ENCODE data around the gene AKAP5. TPM values are rescaled to one million over a fixed set of nuclear protein-coding genes. Genes with fewer than 3 reads are reported as not detected.

AKAP5 gene
- total and polyA plus RNA-seq, 3 experiments from 2014 or later: 1.0 to 3.6 (median 3.1) TPM

- Histone ChIP-seq H3K27ac (ENCODE audit: low read depth, low read length) (no peak overlapping the region), H3K36me3 (ENCODE audit: insufficient read depth, low read length) (peaks cover 16% of the 10 kb centered on the region), H3K4me3 (ENCODE audit: low read length) (no peak overlapping the region), H3K27me3 (ENCODE audit: insufficient read depth, low read length, poor library complexity, severe bottlenecking) (no peaks in the 10 kb centered on the region), H3K4me1 (ENCODE audit: insufficient read depth, low read length) (peaks cover 12% of the 10 kb centered on the region), H3K9me3 (ENCODE audit: low read length) (no peaks in the 10 kb centered on the region)
- Mint-ChIP-seq H3K27me3 (no peaks in the 10 kb centered on the region), H3K27ac (peak overlapping the region in 2 of 8 donors; percentile 43 to 50), H3K4me1 (peaks cover 39 to 47% (median 41%) of the 10 kb centered on the region in 3 donors), H3K9me3 (no peaks in the 10 kb centered on the region), H3K4me3 (no peak overlapping the region), H3K36me3 (peaks cover 0 to 26% (median 2%) of the 10 kb centered on the region in 3 donors)
- no peak for DNase-seq
- POLR2A ChIA-PET: interaction anchor here (0.7 kb wide), 1 partner anchor 12 kb away, joined by 3 read pairs; no protein-coding TSS in a partner anchor
- CTCF ChIA-PET: interaction anchor here (1.6 to 1.8 kb wide), 2 partner anchors 10 to 117 kb away, joined by 4 to 10 read pairs; no protein-coding TSS in a partner anchor
These were observed 55.4 kb downstream of the AKAP5 start for GRCh38 chr14:64520699-64521098.

- Histone ChIP-seq H3K36me3 (ENCODE audit: insufficient read depth, low read length) (peaks cover 16% of the 10 kb centered on the region), H3K9me3 (ENCODE audit: low read length) (no peaks in the 10 kb centered on the region), H3K4me3 (ENCODE audit: low read length) (no peak overlapping the region), H3K27me3 (ENCODE audit: insufficient read depth, low read length, poor library complexity, severe bottlenecking) (no peaks in the 10 kb centered on the region), H3K4me1 (ENCODE audit: insufficient read depth, low read length) (no peaks in the 10 kb centered on the region), H3K27ac (ENCODE audit: low read depth, low read length) (no peak overlapping the region)
- Mint-ChIP-seq H3K4me1 (peaks cover 26 to 34% (median 31%) of the 10 kb centered on the region in 3 donors), H3K4me3 (no peak overlapping the region), H3K27ac (no peak overlapping the region), H3K27me3 (no peaks in the 10 kb centered on the region), H3K9me3 (no peaks in the 10 kb centered on the region), H3K36me3 (peaks cover 0 to 29% (median 9%) of the 10 kb centered on the region in 3 donors)
- ChIA-PET POLR2A (no interaction called here), CTCF (interaction anchor here (1.8 kb wide), 1 partner anchor 114 kb away, joined by 4 read pairs; no protein-coding TSS in a partner anchor)
- DNase-seq: no peak
These were observed 57.5 kb downstream of the AKAP5 start for GRCh38 chr14:64522591-64523355.

Other genes starting within 250 kb of the AKAP5 start
- under 1 TPM; 0.74 to 0.93 TPM for gene ESR2, start 171.1 kb upstream of the AKAP5 start, total RNA-seq
- gene ESR2, start 171.1 kb upstream of the AKAP5 start, polyA plus RNA-seq: 0.31 TPM
- gene MTHFD1, start 77.1 kb upstream of the AKAP5 start, total RNA-seq: 100 to 1,000 TPM; 247 to 256 TPM
- gene MTHFD1, start 77.1 kb upstream of the AKAP5 start, polyA plus RNA-seq: 41.1 TPM
- gene ZBTB25, start 38.3 kb downstream of the AKAP5 start, total RNA-seq: 10 to 100 TPM; 21.7 to 22.9 TPM
- gene ZBTB25, start 38.3 kb downstream of the AKAP5 start, polyA plus RNA-seq: 34.9 TPM
- 10 to 100 TPM; 48.2 to 48.4 TPM for gene ZBTB1, start 39.3 kb downstream of the AKAP5 start, total RNA-seq
- gene ZBTB1, start 39.3 kb downstream of the AKAP5 start, polyA plus RNA-seq: 51.7 TPM
- 1 to 10 TPM; 1.9 TPM for gene HSPA2, start 75.2 kb downstream of the AKAP5 start, total RNA-seq
- 0.87 TPM for gene HSPA2, start 75.2 kb downstream of the AKAP5 start, polyA plus RNA-seq
- under 1 TPM; 0.22 to 0.24 TPM for gene PPP1R36, start 84.5 kb downstream of the AKAP5 start, total RNA-seq
- gene PPP1R36, start 84.5 kb downstream of the AKAP5 start, polyA plus RNA-seq: 0.25 TPM
- 1 to 10 TPM; 4.9 to 5.0 TPM for gene PLEKHG3, start 238.9 kb downstream of the AKAP5 start, total RNA-seq
- gene PLEKHG3, start 238.9 kb downstream of the AKAP5 start, polyA plus RNA-seq: 61.1 TPM

All from CD8-positive, alpha-beta memory T cell (primary cell).